ENCODE measurements around the gene TERC.

Gene TERC

DNA sequence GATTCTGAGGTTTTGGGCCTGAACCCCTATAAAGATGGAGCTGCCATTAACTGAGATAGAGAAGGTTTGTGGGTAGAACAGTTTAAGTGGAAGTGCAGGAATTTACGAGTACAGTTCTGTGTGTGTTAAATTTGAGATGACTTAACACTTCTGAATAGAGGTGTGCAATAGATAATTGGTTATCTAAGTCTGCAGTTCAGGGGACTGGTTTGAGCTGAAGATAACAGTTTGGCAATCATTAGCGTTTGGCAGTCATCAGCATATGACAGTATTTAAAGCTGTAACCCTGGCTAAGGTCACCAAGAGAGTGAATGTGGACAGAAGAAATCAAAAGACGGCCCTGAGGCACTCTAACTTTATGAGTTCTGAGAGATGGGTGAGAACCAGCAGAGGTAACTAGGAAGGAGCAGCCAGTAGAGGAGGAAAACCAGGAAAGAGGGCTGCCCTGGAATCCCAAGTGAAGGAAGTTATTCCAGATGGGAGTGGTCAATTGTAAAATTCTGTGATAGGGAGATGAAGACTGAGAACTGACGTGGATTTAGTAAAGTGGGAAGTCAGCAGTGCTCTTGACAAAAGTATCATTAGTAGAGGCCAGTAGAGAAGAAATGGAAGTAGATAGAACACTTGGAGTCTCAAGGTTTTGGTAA lies 16.5 kb upstream of the TERC start:
- peak; percentile 92 to 98 for DNase-seq

DNA sequence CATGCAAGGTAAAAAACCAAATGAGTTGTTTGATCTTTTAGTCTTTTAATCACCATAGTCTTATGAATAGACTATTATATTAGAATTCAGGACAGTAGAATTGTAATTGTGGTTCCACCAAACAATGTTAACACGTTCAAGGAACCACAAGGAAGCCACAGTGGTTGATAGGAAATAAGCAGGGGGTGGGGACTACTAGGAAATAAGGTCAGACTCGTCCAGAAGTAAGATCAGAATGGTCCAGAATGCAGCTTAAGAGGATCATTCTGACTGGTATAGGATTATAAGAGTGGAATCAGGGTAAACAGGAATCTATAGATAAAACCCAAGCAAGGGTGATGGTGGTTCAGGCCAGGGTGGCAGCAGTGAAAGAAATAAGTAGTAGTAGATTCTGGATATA lies 15.9 kb upstream of the TERC start:
- no peak for TF ChIP-seq POLR2A (IDR thresholded peaks at IDR 0.05; ENCODE audit: low read length)
- no peak for TF ChIP-seq GATA1 (IDR thresholded peaks at IDR 0.05; ENCODE audit: low read depth, low read length)
- peak in 1 of 2 experiments; percentile 79 for DNase-seq

More for the DNA sequence above, 16.5 kb upstream of the TERC start:
- no peak for TF ChIP-seq POLR2A (IDR thresholded peaks at IDR 0.05; ENCODE audit: low read length)
- TF ChIP-seq GATA1 (IDR thresholded peaks at IDR 0.05; ENCODE audit: low read depth, low read length): peak; percentile 55

DNA sequence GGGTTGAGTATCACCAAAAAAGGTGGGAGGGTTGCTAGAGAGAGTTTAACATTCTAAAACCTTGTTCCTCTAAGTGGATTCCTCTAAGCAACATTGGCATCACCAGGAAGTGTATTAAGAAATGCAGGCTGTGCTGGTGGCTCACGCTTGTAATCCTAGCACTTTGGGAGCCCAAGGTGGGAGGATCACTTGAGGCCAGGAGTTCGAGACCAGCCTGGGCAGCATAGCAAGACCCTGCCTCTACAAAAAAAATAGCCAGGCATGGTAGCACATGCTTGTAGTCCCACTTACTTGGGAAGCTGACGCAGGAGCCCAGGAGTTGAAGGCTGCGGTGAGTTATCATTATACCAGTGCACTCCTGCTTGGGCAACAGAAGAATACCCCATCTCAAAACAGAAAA lies 13.0 kb upstream of the TERC start:
- DNase-seq: no peak
- TF ChIP-seq POLR2A (IDR thresholded peaks at IDR 0.05; ENCODE audit: low read length): no peak
- TF ChIP-seq GATA1 (IDR thresholded peaks at IDR 0.05; ENCODE audit: low read depth, low read length): no peak

DNA sequence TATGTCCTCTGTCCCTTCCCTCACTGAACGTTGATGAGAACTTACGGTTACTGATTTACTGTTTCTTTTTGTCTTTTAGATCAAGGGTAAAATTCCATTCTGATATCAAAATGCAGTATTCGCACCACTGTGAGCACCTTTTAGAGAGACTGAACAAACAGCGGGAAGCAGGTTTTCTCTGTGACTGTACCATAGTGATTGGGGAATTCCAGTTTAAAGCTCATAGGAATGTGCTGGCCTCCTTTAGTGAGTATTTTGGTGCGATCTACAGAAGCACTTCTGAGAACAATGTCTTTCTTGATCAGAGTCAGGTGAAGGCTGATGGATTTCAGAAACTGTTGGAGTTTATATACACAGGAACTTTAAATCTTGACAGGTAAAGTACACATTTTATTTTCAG lies 9.3 kb upstream of the TERC start:
- peak in 1 of 2 experiments; percentile 49 for DNase-seq
- TF ChIP-seq POLR2A (IDR thresholded peaks at IDR 0.05; ENCODE audit: low read length) (no peak), GATA1 (IDR thresholded peaks at IDR 0.05; ENCODE audit: low read depth, low read length) (no peak)

DNA sequence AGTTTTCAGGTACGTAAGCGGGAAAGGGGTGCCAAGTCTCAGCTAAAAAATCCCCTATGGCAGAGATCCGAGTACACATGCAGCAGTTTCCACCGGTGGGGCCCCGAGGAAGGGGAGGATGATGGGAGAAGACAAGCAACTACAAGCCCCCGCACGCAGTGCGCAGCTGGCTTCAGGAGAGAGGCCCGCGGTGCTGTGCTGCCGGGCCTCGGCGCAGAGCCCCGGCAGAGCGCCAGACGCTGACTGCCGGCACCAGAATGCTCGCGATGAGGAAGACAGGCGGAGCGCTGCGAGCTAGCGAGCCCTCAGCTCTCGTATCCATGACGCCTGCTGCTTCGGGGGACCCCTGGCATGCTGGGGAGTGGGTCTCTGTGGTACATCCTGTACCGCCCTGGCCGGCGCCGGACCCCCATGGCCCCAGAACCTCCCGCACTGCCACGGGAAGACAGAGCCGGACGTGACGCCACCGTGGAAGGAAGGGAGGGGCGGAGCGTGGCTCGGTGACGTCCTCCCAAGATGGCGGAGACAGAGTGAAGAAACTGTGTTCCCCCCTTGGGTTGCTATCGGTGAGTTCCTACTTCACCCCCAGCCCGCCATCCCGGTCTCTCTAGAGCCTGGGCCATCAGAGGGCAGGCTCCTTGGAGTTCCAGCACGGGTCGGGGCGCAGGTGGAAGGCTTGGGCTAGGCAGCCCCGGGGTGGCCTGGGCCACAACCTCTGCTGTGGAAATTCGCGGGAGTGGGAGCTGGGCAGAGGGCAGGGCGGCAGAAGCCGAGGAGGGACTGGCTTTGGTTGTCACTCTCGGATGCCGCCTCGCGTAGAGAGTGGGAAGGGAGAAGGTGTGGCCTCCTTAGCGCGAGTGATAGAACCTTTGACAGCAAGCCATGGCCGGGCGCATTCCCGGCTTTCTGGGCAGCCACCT lies 8.3 kb upstream of the TERC start, which contains the start of gene MYNN:
Gene MYNN (plus strand): TSS at position 500 of the 920 bp plus-strand sequence. CDS start 900 bp downstream, outside the sequence.
- DNase-seq: peak; percentile 92 to 96
- TF ChIP-seq GATA1 (IDR thresholded peaks at IDR 0.05; ENCODE audit: low read depth, low read length) (no peak), POLR2A (IDR thresholded peaks at IDR 0.05; ENCODE audit: low read length) (peak; percentile 99)

DNA sequence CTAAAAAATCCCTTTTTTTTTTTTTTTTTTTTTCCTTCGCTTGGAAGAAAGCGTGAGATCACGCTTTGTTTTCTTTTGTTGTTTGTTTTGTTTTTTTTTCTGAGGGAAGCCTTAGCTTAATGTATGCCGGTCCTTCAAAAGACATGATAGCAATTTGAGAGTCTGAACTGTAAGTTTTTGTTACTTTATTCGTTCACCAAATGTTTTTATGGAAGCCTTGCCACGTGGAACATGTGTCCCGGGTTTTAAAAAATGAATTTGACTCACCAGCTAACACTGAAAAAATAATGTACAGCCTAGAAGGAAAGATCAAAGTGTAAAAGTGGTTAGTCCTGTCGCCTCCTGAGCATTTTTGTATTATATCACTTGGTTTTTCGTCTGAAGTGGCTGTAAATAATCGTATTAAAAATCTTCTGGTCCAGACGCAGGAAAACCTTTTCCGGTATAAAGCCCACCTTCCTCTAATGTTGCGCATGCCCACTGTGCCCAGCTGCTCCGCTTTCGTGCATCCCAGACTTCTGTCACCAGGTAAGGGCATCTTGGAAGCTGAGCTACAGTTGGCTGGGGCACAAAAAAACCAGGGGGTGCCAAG lies 7.5 kb upstream of the TERC start:
- DNase-seq: peak; percentile 80 to 89
- TF ChIP-seq GATA1 (IDR thresholded peaks at IDR 0.05; ENCODE audit: low read depth, low read length) (no peak), POLR2A (IDR thresholded peaks at IDR 0.05; ENCODE audit: low read length) (no peak)

DNA sequence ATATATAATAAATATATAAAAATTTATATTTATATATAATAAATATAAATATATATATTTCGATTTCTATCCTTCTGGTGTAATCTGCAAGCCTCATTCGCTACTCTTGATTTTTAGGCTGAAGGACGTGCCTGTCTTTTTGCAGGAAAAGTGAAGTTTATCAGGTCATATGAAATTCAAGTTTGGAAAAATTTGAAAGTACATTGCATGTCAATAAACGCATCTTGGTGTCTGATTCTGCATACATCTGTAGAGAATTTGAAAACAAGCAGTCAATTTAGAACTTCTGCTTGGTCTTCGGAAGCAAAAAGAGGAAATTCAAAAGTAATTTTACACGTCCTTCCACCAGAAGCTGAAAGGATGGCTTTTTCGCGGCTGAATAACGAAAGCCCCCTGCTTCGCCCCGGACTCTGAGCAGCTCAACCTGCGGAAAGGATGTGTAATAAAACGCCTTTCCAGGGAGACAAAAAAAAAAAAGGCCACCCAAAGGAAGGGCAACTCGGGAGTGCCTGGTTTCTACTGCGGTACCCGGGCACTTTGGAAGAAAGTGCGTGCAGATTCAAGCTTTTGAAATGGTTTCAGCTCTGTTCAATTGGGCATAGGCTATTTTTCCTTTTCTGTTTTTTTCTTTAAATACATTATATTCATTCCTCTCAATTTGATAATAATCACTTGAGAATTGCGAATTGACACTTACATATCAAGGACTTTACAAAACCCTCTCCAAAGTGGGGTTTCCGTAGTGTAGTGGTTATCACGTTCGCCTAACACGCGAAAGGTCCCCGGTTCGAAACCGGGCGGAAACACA lies 6.8 kb upstream of the TERC start:
- DNase-seq: peak; percentile 90 to 95
- TF ChIP-seq GATA1 (IDR thresholded peaks at IDR 0.05; ENCODE audit: low read depth, low read length) (no peak), POLR2A (IDR thresholded peaks at IDR 0.05; ENCODE audit: low read length) (peak; percentile 66)

DNA sequence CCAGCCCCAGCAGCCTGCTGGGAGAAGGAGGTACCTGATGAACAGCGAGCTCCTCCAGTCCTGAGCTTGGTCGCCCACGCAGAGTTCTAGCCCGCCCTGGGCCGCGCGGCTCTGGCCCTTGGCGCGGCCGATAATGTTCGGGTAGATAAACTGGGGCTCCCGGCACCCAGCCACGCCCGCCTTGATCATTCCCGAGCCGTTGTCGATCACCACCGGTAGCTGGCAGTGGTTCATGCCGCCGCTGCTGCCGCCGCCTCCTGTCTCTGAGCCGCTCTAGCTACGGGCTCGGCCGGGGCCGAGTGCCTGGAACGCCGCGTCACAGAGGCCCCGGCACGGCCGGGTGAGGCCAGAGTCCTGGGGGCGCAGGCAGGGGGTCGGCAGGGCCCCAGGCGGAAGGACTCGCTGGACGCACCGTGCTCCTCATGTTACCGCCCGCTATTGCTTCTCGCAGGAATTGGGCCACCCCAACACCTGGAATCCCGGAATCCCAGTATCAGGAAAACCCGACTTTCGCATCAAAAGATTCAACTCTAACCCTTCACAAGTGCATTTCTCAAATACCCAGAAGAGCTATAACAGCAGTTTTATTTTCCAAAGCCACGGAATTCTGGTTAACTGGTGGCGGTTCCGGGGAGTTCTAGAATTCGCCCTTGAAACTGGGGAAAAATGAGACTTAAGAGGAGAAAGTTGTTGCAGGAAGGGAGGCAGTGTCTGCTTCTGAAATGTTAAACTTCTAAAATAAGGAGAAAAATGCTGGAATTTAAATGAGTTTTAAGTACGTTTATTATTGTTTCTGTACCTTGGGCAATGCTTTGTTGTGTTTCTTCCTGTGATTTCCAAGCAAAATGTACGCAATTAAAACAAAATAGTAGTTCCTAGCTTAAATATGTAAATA lies 4.7 kb upstream of the TERC start, which contains the start of gene ACTRT3:
Gene ACTRT3 (minus strand): TSS at position 275 of the 895 bp plus-strand sequence. CDS start 41 bp downstream, at position 234.
- DNase-seq: peak; percentile 89 to 90
- TF ChIP-seq POLR2A (IDR thresholded peaks at IDR 0.05; ENCODE audit: low read length) (peak; percentile 83), GATA1 (IDR thresholded peaks at IDR 0.05; ENCODE audit: low read depth, low read length) (no peak)

DNA sequence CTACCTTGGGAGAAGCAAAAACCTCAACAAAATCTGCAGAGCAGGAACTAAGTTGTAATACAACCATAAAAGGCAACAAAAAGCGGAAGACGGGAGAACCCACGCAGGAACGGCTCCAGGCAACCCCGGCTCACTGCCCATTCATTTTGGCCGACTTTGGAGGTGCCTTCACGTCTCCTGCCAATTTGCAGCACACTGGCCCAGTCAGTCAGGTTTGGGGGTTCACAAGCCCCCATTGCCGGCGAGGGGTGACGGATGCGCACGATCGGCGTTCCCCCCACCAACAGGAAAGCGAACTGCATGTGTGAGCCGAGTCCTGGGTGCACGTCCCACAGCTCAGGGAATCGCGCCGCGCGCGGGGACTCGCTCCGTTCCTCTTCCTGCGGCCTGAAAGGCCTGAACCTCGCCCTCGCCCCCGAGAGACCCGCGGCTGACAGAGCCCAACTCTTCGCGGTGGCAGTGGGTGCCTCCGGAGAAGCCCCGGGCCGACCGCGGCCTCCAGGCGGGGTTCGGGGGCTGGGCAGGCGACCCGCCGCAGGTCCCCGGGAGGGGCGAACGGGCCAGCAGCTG lies 463 bp downstream of the TERC start:
- peak; percentile 76 to 77 for DNase-seq
- TF ChIP-seq POLR2A (IDR thresholded peaks at IDR 0.05; ENCODE audit: low read length) (no peak), GATA1 (IDR thresholded peaks at IDR 0.05; ENCODE audit: low read depth, low read length) (no peak)

DNA sequence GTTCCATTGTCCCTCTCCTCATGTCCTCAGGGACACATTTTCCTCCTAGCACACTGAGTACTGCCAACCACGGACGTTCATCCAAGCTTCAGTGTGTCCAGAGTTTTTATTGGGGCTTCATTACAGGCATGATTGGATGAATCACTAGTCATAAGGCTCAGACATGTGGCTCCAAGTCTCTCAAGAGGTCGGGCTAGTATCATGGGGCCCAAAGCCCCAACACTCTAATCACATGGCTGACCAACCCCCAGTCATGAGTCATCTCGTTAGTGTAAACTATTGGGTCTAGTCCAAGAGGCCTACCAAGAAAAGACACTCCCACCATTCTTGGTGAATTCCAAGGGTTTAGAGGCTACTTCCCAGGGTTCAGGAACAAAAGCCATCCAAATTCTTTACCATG lies 4.4 kb downstream of the TERC start:
- TF ChIP-seq GATA1 (IDR thresholded peaks at IDR 0.05; ENCODE audit: low read depth, low read length) (no peak), POLR2A (IDR thresholded peaks at IDR 0.05; ENCODE audit: low read length) (no peak)
- DNase-seq: peak; percentile 29 to 39

DNA sequence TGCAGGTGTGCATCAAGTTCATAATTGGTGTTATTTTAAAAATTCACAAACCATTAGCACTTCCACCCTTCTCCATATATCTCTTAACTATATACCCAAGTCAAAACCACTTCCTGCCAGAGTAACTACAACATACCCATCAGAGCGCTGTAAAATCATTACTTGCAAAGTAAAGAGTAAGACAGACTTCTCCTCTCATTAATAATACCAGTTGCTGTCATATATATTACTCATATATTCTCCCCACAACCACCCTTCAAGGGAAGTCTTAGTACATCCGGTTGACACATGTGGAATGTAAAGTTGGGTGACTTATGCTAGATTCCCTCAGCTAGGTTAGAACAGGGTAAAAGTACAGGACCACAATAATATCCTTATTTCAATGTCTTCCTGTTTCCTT lies 5.6 kb downstream of the TERC start:
- TF ChIP-seq GATA1 (IDR thresholded peaks at IDR 0.05; ENCODE audit: low read depth, low read length) (no peak), POLR2A (IDR thresholded peaks at IDR 0.05; ENCODE audit: low read length) (no peak)
- no peak for DNase-seq
